ENCODE data around the gene OSBPL2. TPM values are rescaled to one million over a fixed set of nuclear protein-coding genes. Genes with fewer than 3 reads are reported as not detected.

OSBPL2 gene
- total RNA-seq, 4 donors from 2014 or later: 36.6 to 57.3 (median 46.7) TPM

DNA sequence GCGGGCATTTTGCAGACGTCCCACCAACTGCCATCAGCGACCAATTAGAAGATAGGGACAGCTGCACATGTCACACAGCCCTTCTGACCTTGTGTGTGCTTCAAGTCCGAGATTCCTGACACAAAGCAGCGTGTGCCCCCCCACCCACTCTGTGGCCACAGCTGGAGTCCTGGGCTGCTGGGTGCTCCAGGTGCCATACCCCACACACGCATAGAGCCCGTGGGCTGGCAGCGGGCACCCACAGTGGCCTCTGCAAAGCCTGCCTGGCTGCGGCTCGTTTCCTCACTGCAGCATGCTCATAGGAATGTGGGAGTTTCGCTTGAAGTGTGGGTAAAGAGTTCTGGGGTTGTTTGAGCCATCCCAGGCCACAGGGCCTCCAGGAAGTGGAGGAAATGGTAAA, 62.0 kb downstream of the OSBPL2 start:
- no peaks in the 10 kb centered on the region for H3K9me3 ChIP-seq
- H3K4me1 ChIP-seq: peaks cover 0 to 28% (median 19%) of the 10 kb centered on the region in 3 donors
- WGBS, 2 donors (ENCODE audit: low coverage in 1 of 2): no CpG with 5 or more reads among the region's 11 CpGs
- no peak for ATAC-seq
- no peak overlapping the region for H3K4me3 ChIP-seq
- peaks cover 0 to 49% of the 10 kb centered on the region in 2 donors for H3K36me3 ChIP-seq
- H3K27me3 ChIP-seq: no peaks in the 10 kb centered on the region
- no peak overlapping the region for H3K27ac ChIP-seq
- TF ChIP-seq, protein P1, sequence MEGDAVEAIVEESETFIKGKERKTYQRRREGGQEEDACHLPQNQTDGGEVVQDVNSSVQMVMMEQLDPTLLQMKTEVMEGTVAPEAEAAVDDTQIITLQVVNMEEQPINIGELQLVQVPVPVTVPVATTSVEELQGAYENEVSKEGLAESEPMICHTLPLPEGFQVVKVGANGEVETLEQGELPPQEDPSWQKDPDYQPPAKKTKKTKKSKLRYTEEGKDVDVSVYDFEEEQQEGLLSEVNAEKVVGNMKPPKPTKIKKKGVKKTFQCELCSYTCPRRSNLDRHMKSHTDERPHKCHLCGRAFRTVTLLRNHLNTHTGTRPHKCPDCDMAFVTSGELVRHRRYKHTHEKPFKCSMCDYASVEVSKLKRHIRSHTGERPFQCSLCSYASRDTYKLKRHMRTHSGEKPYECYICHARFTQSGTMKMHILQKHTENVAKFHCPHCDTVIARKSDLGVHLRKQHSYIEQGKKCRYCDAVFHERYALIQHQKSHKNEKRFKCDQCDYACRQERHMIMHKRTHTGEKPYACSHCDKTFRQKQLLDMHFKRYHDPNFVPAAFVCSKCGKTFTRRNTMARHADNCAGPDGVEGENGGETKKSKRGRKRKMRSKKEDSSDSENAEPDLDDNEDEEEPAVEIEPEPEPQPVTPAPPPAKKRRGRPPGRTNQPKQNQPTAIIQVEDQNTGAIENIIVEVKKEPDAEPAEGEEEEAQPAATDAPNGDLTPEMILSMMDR (IDR thresholded peaks at IDR 0.05): no peak
- no peak for TF ChIP-seq EP300 (IDR thresholded peaks at IDR 0.05)
- TF ChIP-seq POLR2AphosphoS5 (IDR thresholded peaks at IDR 0.05): no peak
- TF ChIP-seq POLR2A (IDR thresholded peaks at IDR 0.05): no peak

DNA sequence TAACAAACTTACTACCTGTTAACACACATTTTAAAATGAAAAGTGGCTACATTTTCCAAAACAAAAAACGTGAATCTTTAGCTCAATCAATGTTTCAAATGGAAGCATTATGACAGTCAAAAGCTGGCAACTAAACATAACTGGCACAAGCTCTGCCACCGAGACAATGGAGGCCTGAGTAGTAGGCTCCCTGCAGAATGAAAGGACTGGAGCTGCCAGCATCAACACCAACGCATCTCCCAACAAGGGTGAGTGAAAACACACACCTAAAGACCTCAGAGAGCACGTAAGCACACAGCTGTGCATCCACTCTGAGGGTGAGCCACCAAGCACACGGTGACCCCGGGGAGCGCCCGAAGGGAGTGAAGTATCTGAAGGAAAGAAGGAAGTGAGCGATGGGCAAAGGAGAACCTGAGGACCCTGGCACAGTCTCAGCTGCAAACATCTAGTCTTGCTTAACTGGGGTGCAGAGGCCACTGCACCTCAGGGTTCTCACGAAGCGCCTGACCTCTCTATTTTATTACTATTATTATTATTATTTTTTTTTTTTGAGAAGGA, 62.9 kb downstream of the OSBPL2 start:
- 78 to 84% methylated on average over 3 to 10 of the region's 11 CpGs for WGBS, 2 donors (ENCODE audit: low coverage in 1 of 2)
- H3K27ac ChIP-seq: peak overlapping the region in 2 of 4 donors; percentile 98 to 99
- H3K4me1 ChIP-seq: peaks cover 0 to 36% (median 21%) of the 10 kb centered on the region in 3 donors
- no peak overlapping the region for H3K4me3 ChIP-seq
- TF ChIP-seq POLR2AphosphoS5 (IDR thresholded peaks at IDR 0.05): no peak
- TF ChIP-seq POLR2A (IDR thresholded peaks at IDR 0.05): no peak
- no peak for TF ChIP-seq EP300 (IDR thresholded peaks at IDR 0.05)
- no peaks in the 10 kb centered on the region for H3K9me3 ChIP-seq
- ATAC-seq: no peak
- peaks cover 0 to 49% of the 10 kb centered on the region in 2 donors for H3K36me3 ChIP-seq
- no peaks in the 10 kb centered on the region for H3K27me3 ChIP-seq

DNA sequence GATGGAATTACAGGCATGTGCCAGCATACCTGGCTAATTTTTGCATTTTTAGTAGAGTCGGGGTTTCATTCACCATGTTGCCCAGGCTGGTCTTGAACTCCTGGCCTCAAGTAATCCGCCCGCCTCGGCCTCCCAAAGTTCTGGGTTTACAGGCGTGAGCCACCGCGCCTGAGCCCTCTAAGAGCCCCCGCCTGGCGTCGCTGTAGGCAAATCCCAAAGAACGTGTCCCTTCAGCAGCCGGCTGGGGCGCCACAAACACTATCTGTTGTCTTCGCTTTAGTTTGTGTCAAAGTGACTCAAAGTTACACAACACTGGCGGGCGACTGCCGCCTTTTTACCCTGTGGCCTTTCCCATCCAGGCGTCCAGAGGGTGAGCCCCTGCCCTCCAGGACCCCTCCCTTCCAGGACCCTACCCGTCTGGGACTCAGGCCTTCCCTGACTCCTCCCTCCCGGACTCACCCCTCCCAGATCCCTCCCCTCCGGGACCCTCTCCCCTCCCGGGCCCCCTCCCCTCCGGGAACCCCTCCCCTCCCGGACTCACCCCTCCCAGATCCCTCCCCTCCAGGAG, 63.5 kb downstream of the OSBPL2 start:
- TF ChIP-seq POLR2AphosphoS5 (IDR thresholded peaks at IDR 0.05): peak; percentile 70
- TF ChIP-seq POLR2A (IDR thresholded peaks at IDR 0.05): peak in 1 of 2 donors; percentile 19
- no peak for TF ChIP-seq EP300 (IDR thresholded peaks at IDR 0.05)
- TF ChIP-seq, protein P1 (IDR thresholded peaks at IDR 0.05): peak in 3 of 4 experiments; percentile 88 to 97 (median 96)
- Histone ChIP-seq H3K27ac (peak overlapping the region; percentile 98 to 100 (median 98)), H3K4me1 (peaks cover 0 to 43% (median 21%) of the 10 kb centered on the region in 3 donors), H3K4me3 (peak overlapping the region; percentile 56 to 99), H3K27me3 (no peaks in the 10 kb centered on the region), H3K36me3 (peaks cover 0 to 49% of the 10 kb centered on the region in 2 donors), H3K9me3 (no peaks in the 10 kb centered on the region)
- ATAC-seq: peak; percentile 75
- 3 to 8% methylated on average over 10 to 18 of the region's 24 CpGs for WGBS, 2 donors (ENCODE audit: low coverage in 1 of 2)

DNA sequence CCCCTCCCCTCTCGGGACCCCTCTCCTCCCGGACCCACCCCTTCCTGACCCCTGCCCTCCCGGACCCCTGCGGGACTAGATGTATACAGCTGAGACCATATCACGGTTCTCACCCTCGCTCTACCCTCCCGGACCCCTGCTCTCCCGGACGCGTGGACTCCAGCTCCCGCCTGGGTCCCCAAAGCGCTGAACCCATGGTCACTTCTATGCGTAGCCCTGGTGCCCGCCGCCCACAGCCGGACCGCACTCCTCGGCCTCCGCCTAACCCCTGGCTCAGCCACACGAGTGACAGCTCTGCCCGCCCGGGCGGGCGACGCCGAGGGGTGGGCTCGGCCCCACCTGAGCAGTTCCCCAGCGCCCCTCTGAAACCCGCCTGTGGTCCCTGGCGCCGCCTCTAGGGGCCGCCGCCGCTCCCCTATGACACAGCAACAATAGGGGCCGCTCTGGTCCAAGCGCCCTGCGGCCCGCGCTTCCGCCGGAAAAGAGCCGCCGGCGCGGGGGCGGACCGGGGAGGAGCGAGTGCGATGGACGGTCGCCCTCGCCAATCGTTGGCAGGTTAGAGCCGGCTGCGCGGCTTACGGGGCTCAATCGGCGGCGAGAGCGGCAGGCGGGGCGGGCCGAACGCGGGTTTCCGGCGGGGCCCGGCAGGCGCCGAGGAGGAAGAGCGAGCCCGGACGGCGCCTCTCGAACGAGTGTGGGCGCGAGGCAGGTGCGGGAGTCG, 64.2 kb downstream of the OSBPL2 start, which contains the start of gene ADRM1:
Gene ADRM1, plus strand, starts transcription at position 657 of the 721 bp plus-strand sequence. CDS start 572 bp downstream, outside the sequence.
- TF ChIP-seq POLR2AphosphoS5 (IDR thresholded peaks at IDR 0.05) (peak; percentile 74), POLR2A (IDR thresholded peaks at IDR 0.05) (peak; percentile 69 to 74), EP300 (IDR thresholded peaks at IDR 0.05) (no peak)
- TF ChIP-seq, protein P1 (IDR thresholded peaks at IDR 0.05): peak in 3 of 4 experiments; percentile 97 to 99 (median 98)
- Histone ChIP-seq H3K36me3 (peaks cover 0 to 49% of the 10 kb centered on the region in 2 donors), H3K27ac (peak within 1 kb of the TSS; percentile 98 to 100 (median 98)), H3K27me3 (no peaks in the 10 kb centered on the region), H3K4me3 (peak within 1 kb of the TSS; percentile 56 to 99), H3K9me3 (no peaks in the 10 kb centered on the region), H3K4me1 (peaks cover 0 to 49% (median 21%) of the 10 kb centered on the region in 3 donors)
- WGBS, 2 donors (ENCODE audit: low coverage in 1 of 2): 0% methylated on average over 2 of the region's 81 CpGs; no CpG with 5 or more reads in 1 of the 2 donors
- peak; percentile 95 for ATAC-seq

DNA sequence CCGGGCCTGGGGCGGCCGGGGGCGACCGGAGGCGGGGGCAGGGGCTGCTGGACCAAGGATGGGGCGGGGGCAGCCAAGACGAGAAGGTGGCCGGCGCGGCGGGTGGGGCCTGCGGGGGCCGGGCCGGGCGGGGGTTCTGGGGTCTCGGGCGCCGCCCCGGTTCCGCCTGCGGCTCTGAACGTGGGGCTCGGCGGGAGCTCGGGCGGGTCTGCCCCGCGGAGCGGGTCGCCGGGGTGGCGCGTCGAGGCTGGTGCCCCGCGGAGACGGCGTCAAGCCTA, 64.7 kb downstream of the OSBPL2 start:
- Histone ChIP-seq H3K36me3 (peaks cover 0 to 49% of the 10 kb centered on the region in 2 donors), H3K27me3 (no peaks in the 10 kb centered on the region), H3K9me3 (no peaks in the 10 kb centered on the region), H3K4me3 (peak overlapping the region; percentile 56 to 99), H3K27ac (peak overlapping the region; percentile 69 to 100 (median 98)), H3K4me1 (peaks cover 0 to 53% (median 21%) of the 10 kb centered on the region in 3 donors)
- WGBS, 2 donors (ENCODE audit: low coverage in 1 of 2): no CpG with 5 or more reads among the region's 39 CpGs
- TF ChIP-seq EP300 (IDR thresholded peaks at IDR 0.05): no peak
- no peak for TF ChIP-seq POLR2AphosphoS5 (IDR thresholded peaks at IDR 0.05)
- TF ChIP-seq, protein P1 (IDR thresholded peaks at IDR 0.05): no peak
- TF ChIP-seq POLR2A (IDR thresholded peaks at IDR 0.05): no peak
- no peak for ATAC-seq
